Gastroesophageal sphincter (tissue), 4 donors: ENCODE data around the gene SDK2. TPM values are rescaled to one million over a fixed set of nuclear protein-coding genes. Genes with fewer than 3 reads are reported as not detected.
"Not testable (repeated sequence)": the region's sequence is repeated elsewhere in the genome, so short reads cannot be mapped to it uniquely, and the experiment has no call there.

Source experiments
- ATAC-seq: fragments of 150-250 bp; one replicate; pipeline ENCODE4 v1.9.1; 2016; ENCODE audit warnings: mild to moderate bottlenecking, moderate library complexity
- H3K27ac ChIP-seq, 4 donors: fragments of 200-600 bp; sonication (generic) in 3 of 4; 1 replicate in 3 of 4; 2 replicates in 1 of 4; pipeline ENCODE4 v1.5.1; 2016 to 2019
- H3K27me3 ChIP-seq: fragments of 200-600 bp; sonication (generic); one replicate; pipeline ENCODE4 v1.5.1; 2019
- H3K36me3 ChIP-seq, 2 donors: fragments of 200-600 bp; sonication (generic); one replicate each; pipeline ENCODE4 v1.5.1; 2019; ENCODE audit warnings: control low read depth in 1 of 2
- H3K4me1 ChIP-seq, 3 donors: fragments of 200-600 bp; sonication (generic); 1 replicate in 2 of 3; 2 replicates in 1 of 3; pipeline ENCODE4 v1.5.1; 2016 to 2019; ENCODE audit warnings: control low read depth in 2 of 3
- H3K4me3 ChIP-seq, 2 donors: fragments of 200-600 bp; sonication (generic); one replicate each; pipeline ENCODE4 v1.5.1; 2019; ENCODE audit warnings: mild to moderate bottlenecking in 1 of 2, moderate library complexity in 1 of 2
- H3K9me3 ChIP-seq, 3 donors: fragments of 200-600 bp; sonication (generic); one replicate each; pipeline ENCODE4 v1.5.1; 2017 to 2019; ENCODE audit warnings: control low read depth in 2 of 3
- CTCF ChIP-seq, 4 experiments: fragments of 200-600 bp in 2 of 4; fragments of 450-650 bp in 2 of 4; sonication (generic) in 1 of 4; IDR thresholded peaks; one replicate each; pipeline ENCODE4 v1.5.1; 2017 to 2019; ENCODE audit warnings: antibody characterized with exemption in 4 of 4, mild to moderate bottlenecking in 2 of 4, moderate library complexity in 2 of 4
- EP300 ChIP-seq: sonication (generic); formaldehyde crosslinking; IDR thresholded peaks from one replicate; pipeline ENCODE4 v1.6.1; 2017; ENCODE audit warnings: antibody characterized with exemption, mild to moderate bottlenecking
- POLR2A ChIP-seq, 2 donors: fragments of 450-650 bp; IDR thresholded peaks; one replicate each; pipeline ENCODE4 v1.6.1; 2017; ENCODE audit warnings: antibody characterized with exemption in 2 of 2, mild to moderate bottlenecking in 2 of 2, moderate library complexity in 1 of 2
- POLR2AphosphoS5 ChIP-seq: sonication (generic); formaldehyde crosslinking; IDR thresholded peaks from one replicate; pipeline ENCODE4 v1.6.1; 2017; ENCODE audit warnings: antibody characterized with exemption
- WGBS, 2 donors: methylation state at CpG; one replicate each; pipeline ENCODE4 v1.1.5; 2018; ENCODE audit warnings: low coverage in 1 of 2; 5-methylcytosine and 5-hydroxymethylcytosine counted together
- total RNA-seq, 4 donors: library from RNA; depleted of rRNA; stranded (reverse); fragments of >200 nt; gene quantifications; one replicate each; pipeline ENCODE4 v1.1.0, GENCODE V29; 2016

SDK2 gene
- total RNA-seq, 4 donors from 2014 or later: 0.31 to 2.0 (median 0.78) TPM

GRCh38 chr17:73311428-73311780 is 332.8 kb downstream of the SDK2 start:
- no CpG with 5 or more reads among the region's 38 CpGs for WGBS, 2 donors
- Histone ChIP-seq H3K36me3 (no peaks in the 10 kb centered on the region), H3K27me3 (no peaks in the 10 kb centered on the region), H3K9me3 (no peaks in the 10 kb centered on the region), H3K4me1 (peaks cover 0 to 49% (median 33%) of the 10 kb centered on the region in 3 donors), H3K4me3 (peak overlapping the region; percentile 84 to 100), H3K27ac (peak overlapping the region; percentile 94 to 100 (median 98))
- ATAC-seq: peak; percentile 14
- TF ChIP-seq POLR2A (IDR thresholded peaks at IDR 0.05) (no peak), EP300 (no peak), POLR2AphosphoS5 (no peak), CTCF (IDR thresholded peaks at IDR 0.05) (no peak)

- Histone ChIP-seq H3K36me3 (no peaks in the 10 kb centered on the region), H3K4me1 (peaks cover 8 to 64% (median 43%) of the 10 kb centered on the region in 3 donors), H3K9me3 (no peaks in the 10 kb centered on the region), H3K4me3 (peak overlapping the region; percentile 84 to 100), H3K27me3 (no peaks in the 10 kb centered on the region), H3K27ac (peak overlapping the region; percentile 94 to 100 (median 98))
- TF ChIP-seq EP300 (no peak), POLR2A (IDR thresholded peaks at IDR 0.05) (no peak), CTCF (IDR thresholded peaks at IDR 0.05) (no peak), POLR2AphosphoS5 (no peak)
- ATAC-seq: no peak
- 0 to 18% methylated on average over 2 to 5 of the region's 21 CpGs for WGBS, 2 donors
These were observed 334.3 kb downstream of the SDK2 start for GRCh38 chr17:73309727-73310596.

GRCh38 chr17:73308959-73309358 is 335.3 kb downstream of the SDK2 start:
- WGBS, 2 donors: 63% methylated on average over 1 of the region's 5 CpGs; no CpG with 5 or more reads in 1 of the 2 donors
- peak overlapping the region in 1 of 2 donors; percentile 100 for H3K4me3 ChIP-seq

GRCh38 chr17:73308017-73308823 is 336.0 kb downstream of the SDK2 start:
- Histone ChIP-seq H3K27ac (peak overlapping the region; percentile 70 to 100 (median 92)), H3K36me3 (no peaks in the 10 kb centered on the region), H3K9me3 (no peaks in the 10 kb centered on the region), H3K4me1 (peaks cover 14 to 81% (median 50%) of the 10 kb centered on the region in 3 donors), H3K4me3 (peak overlapping the region; percentile 8 to 100), H3K27me3 (no peaks in the 10 kb centered on the region)
- ATAC-seq: no peak
- 36% methylated on average over 8 of the region's 23 CpGs; no CpG with 5 or more reads in 1 of the 2 donors for WGBS, 2 donors
- TF ChIP-seq POLR2A (IDR thresholded peaks at IDR 0.05) (no peak), CTCF (IDR thresholded peaks at IDR 0.05) (no peak), POLR2AphosphoS5 (peak; percentile 95), EP300 (no peak)

More at GRCh38 chr17:73308959-73309358, 335.3 kb downstream of the SDK2 start:
- not testable (repeated sequence) for H3K36me3 ChIP-seq, H3K27me3 ChIP-seq, H3K9me3 ChIP-seq, ATAC-seq
- H3K4me1 ChIP-seq: peaks cover 14 to 74% (median 50%) of the 10 kb centered on the region in 3 donors
- H3K27ac ChIP-seq: peak overlapping the region; percentile 70 to 100 (median 92)

DNA sequence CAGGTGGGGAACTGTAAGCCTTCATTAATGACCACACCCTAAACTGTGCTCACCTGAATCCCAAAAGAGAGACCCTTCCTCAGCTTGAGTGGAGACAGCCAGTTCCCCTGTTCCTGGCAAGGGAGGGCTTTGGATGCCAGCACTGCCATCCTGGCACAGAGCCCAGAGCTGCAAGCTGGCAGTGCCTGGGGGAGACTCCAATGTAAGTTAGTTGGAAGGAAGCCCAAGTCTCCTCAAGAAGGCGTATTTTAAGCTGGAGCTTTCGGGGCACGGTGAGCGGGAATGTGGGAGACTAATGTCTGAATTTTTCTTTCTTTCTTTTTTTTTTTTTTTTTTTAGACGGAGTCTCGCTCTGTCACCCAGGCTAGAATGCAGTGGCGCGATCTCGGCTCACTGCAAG is 337.1 kb downstream of the SDK2 start:
- TF ChIP-seq POLR2A (IDR thresholded peaks at IDR 0.05): no peak
- TF ChIP-seq POLR2AphosphoS5: peak; percentile 52
- no peak for TF ChIP-seq CTCF (IDR thresholded peaks at IDR 0.05)
- H3K4me3 ChIP-seq: peak overlapping the region in 1 of 2 donors; percentile 8
- no peak for ATAC-seq
- H3K27me3 ChIP-seq: no peaks in the 10 kb centered on the region
- no peaks in the 10 kb centered on the region for H3K36me3 ChIP-seq
- WGBS, 2 donors: 56 to 100% methylated on average over 1 to 4 of the region's 9 CpGs
- H3K27ac ChIP-seq: peak overlapping the region; percentile 70 to 100 (median 92)
- no peaks in the 10 kb centered on the region for H3K9me3 ChIP-seq
- peaks cover 14 to 81% (median 50%) of the 10 kb centered on the region in 3 donors for H3K4me1 ChIP-seq
